HepG2 (cell line): ENCODE measurements around the gene NOL4L. TPM values are rescaled to one million over a fixed set of nuclear protein-coding genes. Genes with fewer than 3 reads are reported as not detected.

Experiments
- ARID3A ChIP-seq: IDR thresholded peaks from 2 replicates; pipeline ENCODE4 v1.6.1; 2012; ENCODE audit warnings: low read depth, low read length, improper control_type of control experiment
- DRAP1 ChIP-seq: IDR thresholded peaks from 2 replicates; pipeline ENCODE4 v1.6.1; 2016; ENCODE audit warnings: missing genetic modification reagents, missing compliant biosample characterization
- ELF3 ChIP-seq: IDR thresholded peaks from 2 replicates; pipeline ENCODE4 v1.6.1; 2016; ENCODE audit warnings: missing genetic modification reagents, missing compliant biosample characterization
- HNF4G ChIP-seq, 2 experiments: sonication (generic) in 1 of 2; formaldehyde crosslinking in 1 of 2; IDR thresholded peaks; 2 replicates each; pipeline versions ENCODE4 v1.4.0 to v1.6.1; 2011 to 2020; ENCODE audit warnings: borderline replicate concordance in 2 of 2, low read depth in 2 of 2, mild to moderate bottlenecking in 2 of 2, low read length in 1 of 2, missing genetic modification reagents in 1 of 2, moderate library complexity in 1 of 2
- KLF16 ChIP-seq, 2 experiments: sonication (generic) in 1 of 2; formaldehyde crosslinking in 1 of 2; IDR thresholded peaks; 2 replicates each; pipeline versions ENCODE4 v1.6.1 to v1.8.0; 2016 to 2023; ENCODE audit warnings: missing genetic modification reagents in 2 of 2, missing compliant biosample characterization in 1 of 2
- LCORL ChIP-seq, 2 experiments: fragments of 450-650 bp in 1 of 2; sonication (generic) in 1 of 2; formaldehyde crosslinking in 1 of 2; IDR thresholded peaks; 2 replicates each; pipeline versions ENCODE4 v1.5.0 to v1.6.1; 2017 to 2020; ENCODE audit warnings: antibody characterized with exemption in 1 of 2, missing genetic modification reagents in 1 of 2
- MAF1 ChIP-seq: sonication (generic); formaldehyde crosslinking; IDR thresholded peaks from 2 replicates; pipeline ENCODE4 v1.5.0; 2020; ENCODE audit warnings: missing genetic modification reagents, borderline replicate concordance
- PAX8 ChIP-seq: sonication (generic); formaldehyde crosslinking; IDR thresholded peaks from 2 replicates; pipeline ENCODE4 v1.8.0; 2022; ENCODE audit warnings: mild to moderate bottlenecking, missing genetic modification reagents, borderline replicate concordance
- PCBP2 ChIP-seq: fragments of 200-400 bp; formaldehyde crosslinking; optimal IDR thresholded peaks from 2 replicates; pipeline ENCODE3; 2018; ENCODE audit warnings: low read length, low read depth; ENCODE audit not compliant: poor library complexity, severe bottlenecking
- RFX1 ChIP-seq: fragments of 450-650 bp; IDR thresholded peaks from 2 replicates; pipeline ENCODE4 v1.6.1; 2017
- RFX3 ChIP-seq: IDR thresholded peaks from 2 replicates; pipeline ENCODE4 v1.6.1; 2016; ENCODE audit warnings: missing biosample characterization, missing genetic modification reagents
- SIX1 ChIP-seq: sonication (generic); formaldehyde crosslinking; IDR thresholded peaks from 2 replicates; pipeline ENCODE4 v1.4.0; 2020; ENCODE audit warnings: missing genetic modification reagents, borderline replicate concordance
- SIX4 ChIP-seq: sonication (generic); formaldehyde crosslinking; IDR thresholded peaks from 2 replicates; pipeline ENCODE4 v1.4.0; 2020; ENCODE audit warnings: missing genetic modification reagents
- SMARCC2 ChIP-seq: fragments of 450-650 bp; IDR thresholded peaks from 2 replicates; pipeline ENCODE4 v1.6.1; 2017; ENCODE audit warnings: antibody characterized with exemption, mild to moderate bottlenecking
- SRSF1 ChIP-seq: fragments of 200-400 bp; formaldehyde crosslinking; optimal IDR thresholded peaks from 2 replicates; pipeline ENCODE3; 2017; ENCODE audit warnings: mild to moderate bottlenecking, low read depth, low read length, moderate library complexity
- SRSF4 ChIP-seq: fragments of 200-400 bp; formaldehyde crosslinking; IDR thresholded peaks from one replicate; pipeline ENCODE4 v1.6.1; 2018; ENCODE audit warnings: mild to moderate bottlenecking, low read depth, low read length, moderate library complexity; ENCODE audit not compliant: poor library complexity, severe bottlenecking
- ZFY ChIP-seq: sonication (generic); formaldehyde crosslinking; IDR thresholded peaks from 2 replicates; pipeline ENCODE4 v1.4.0; 2020; ENCODE audit warnings: missing genetic modification reagents
- ZNF24 ChIP-seq: fragments of 450-650 bp; IDR thresholded peaks from 2 replicates; pipeline ENCODE4 v1.6.1; 2017; ENCODE audit warnings: antibody characterized with exemption, mild to moderate bottlenecking
- ZNF326 ChIP-seq: sonication (generic); formaldehyde crosslinking; IDR thresholded peaks from 2 replicates; pipeline ENCODE4 v1.4.0; 2020; ENCODE audit warnings: missing genetic modification reagents, borderline replicate concordance
- ZNF331 ChIP-seq: sonication (generic); formaldehyde crosslinking; IDR thresholded peaks from 2 replicates; pipeline ENCODE4 v1.4.0; 2020; ENCODE audit warnings: missing genetic modification reagents
- ZNF724P ChIP-seq: sonication (generic); formaldehyde crosslinking; IDR thresholded peaks from 2 replicates; pipeline ENCODE4 v1.8.0; 2022; ENCODE audit warnings: missing genetic modification reagents, borderline replicate concordance
- ZNF749 ChIP-seq: sonication (generic); formaldehyde crosslinking; IDR thresholded peaks from 2 replicates; pipeline ENCODE4 v1.8.0; 2022; ENCODE audit warnings: mild to moderate bottlenecking, missing genetic modification reagents, moderate library complexity, borderline replicate concordance
- ZNF800 ChIP-seq: sonication (generic); formaldehyde crosslinking; IDR thresholded peaks from 2 replicates; pipeline ENCODE4 v1.4.0; 2020; ENCODE audit warnings: missing genetic modification reagents
- ZXDC ChIP-seq: sonication (generic); formaldehyde crosslinking; IDR thresholded peaks from 2 replicates; pipeline ENCODE4 v1.5.0; 2020; ENCODE audit warnings: mild to moderate bottlenecking, missing genetic modification reagents
- polyA plus RNA-seq, 8 experiments: library from polyadenylated mRNA; depleted of rRNA in 3 of 8; stranded (reverse) in 7 of 8; unstranded in 1 of 8; fragments of >200 nt; fragmentation: Illumina TruSeq in 4 of 8; extraction: Trizol in 4 of 8; gene quantifications; 2 replicates each; pipeline versions ENCODE4 v1.2.1 to v1.2.3, GENCODE V29; 2011 to 2016; ENCODE audit warnings: low read depth in 4 of 8, missing spikeins in 1 of 8, mixed read lengths in 1 of 8; ENCODE audit not compliant: insufficient read depth in 1 of 8
- total RNA-seq, 5 experiments: library from RNA; depleted of rRNA; stranded (reverse); fragments of >200 nt; fragmentation: Illumina TruSeq; extraction: Trizol; gene quantifications; 2 replicates each; pipeline ENCODE4 v1.2.3, GENCODE V29; 2016; ENCODE audit warnings: low read depth in 1 of 5

NOL4L gene
- total and polyA plus RNA-seq, 2 of the 13 experiments (the other 11 are each of a cell fraction or from before 2014, with no cell fraction given): 16.6 to 35.4 TPM

GRCh38 chr20:32509639-32510066 lies 75.5 kb downstream of the NOL4L start (continued):
- TF ChIP-seq ZNF326 (CRISPR knock-in tag) (no peak), ZNF331 (CRISPR knock-in tag) (peak; percentile 97), MAF1 (CRISPR knock-in tag) (no peak), ARID3A (peak; percentile 51; the same call in 1 of the 2 replicates), ZNF724P (CRISPR knock-in tag) (0 out of 2 replicates have a peak, but pooled peaks have one; percentile 68), ZFY (CRISPR knock-in tag) (peak; percentile 72; the same call in 1 of the 2 replicates), ELF3 (peak; percentile 94), ZNF800 (CRISPR knock-in tag) (peak; percentile 90), SRSF1 (no peak), SIX4 (CRISPR knock-in tag) (peak; percentile 7; the same call in 1 of the 2 replicates), SMARCC2 (no peak), ZXDC (CRISPR knock-in tag) (no peak), PAX8 (CRISPR knock-in tag) (no peak), RFX3 (no peak), HNF4G (IDR thresholded peaks at IDR 0.05; ENCODE audit: borderline replicate concordance, low read depth, low read length) (no peak), HNF4G (CRISPR knock-in tag; IDR thresholded peaks at IDR 0.05; ENCODE audit: borderline replicate concordance, low read depth) (peak; percentile 67; the same call in 1 of the 2 replicates), KLF16 (CRISPR knock-in tag; IDR thresholded peaks at IDR 0.05) (peak in 1 of 2 experiments; percentile 62; a peak in 2 of 4 replicates), DRAP1 (CRISPR knock-in tag) (peak; percentile 61; the same call in 1 of the 2 replicates), LCORL (IDR thresholded peaks at IDR 0.05) (no peak), LCORL (CRISPR knock-in tag; IDR thresholded peaks at IDR 0.05) (peak; percentile 73), ZNF749 (CRISPR knock-in tag) (0 out of 2 replicates have a peak, but pooled peaks have one; percentile 37), ZNF24 (no peak), RFX1 (no peak), SRSF4 (no peak), PCBP2 (no peak), SIX1 (CRISPR knock-in tag) (peak; percentile 55; the same call in 1 of the 2 replicates)
